KMS-11 (cell line): Measurements from ENCODE around the gene PROB1.
A peak's percentile ranks its signal among the peaks of the same experiment; 100 is the strongest.

Experiments used
- H2AFZ ChIP-seq: fragments of 200-600 bp; sonication (generic); 2 replicates; pipeline ENCODE4 v1.6.1; 2016; ENCODE audit warnings: antibody characterized with exemption, mixed run types, low read depth
- H3K27ac ChIP-seq: fragments of 200-600 bp; sonication (generic); 2 replicates; pipeline ENCODE4 v1.6.1; 2016; ENCODE audit warnings: mild to moderate bottlenecking, mixed run types
- H3K27me3 ChIP-seq: fragments of 200-600 bp; sonication (generic); 2 replicates; pipeline ENCODE4 v1.6.1; 2017; ENCODE audit warnings: mild to moderate bottlenecking, low read depth, mixed run types, moderate library complexity; ENCODE audit not compliant: insufficient read depth
- H3K36me3 ChIP-seq: fragments of 200-600 bp; sonication (generic); 2 replicates; pipeline ENCODE4 v1.6.1; 2017; ENCODE audit warnings: mild to moderate bottlenecking, mixed run types; ENCODE audit not compliant: insufficient read depth
- H3K4me1 ChIP-seq: fragments of 200-600 bp; sonication (generic); 2 replicates; pipeline ENCODE4 v1.6.1; 2016; ENCODE audit warnings: mild to moderate bottlenecking, low read depth, mixed run types; ENCODE audit not compliant: poor library complexity, severe bottlenecking
- H3K4me2 ChIP-seq: fragments of 200-600 bp; sonication (generic); 2 replicates; pipeline ENCODE4 v1.7.0; 2016; ENCODE audit warnings: mild to moderate bottlenecking, mixed run types
- H3K4me3 ChIP-seq: fragments of 200-600 bp; sonication (generic); IDR thresholded peaks from 2 replicates; pipeline ENCODE4 v1.6.1; 2017; ENCODE audit warnings: low read depth, low read length, mixed read lengths; ENCODE audit not compliant: insufficient read depth
- H3K79me2 ChIP-seq: fragments of 200-600 bp; sonication (generic); 2 replicates; pipeline ENCODE4 v1.6.1; 2016; ENCODE audit warnings: low read depth, mixed run types; ENCODE audit not compliant: insufficient read depth
- H3K9ac ChIP-seq: fragments of 200-600 bp; sonication (generic); 2 replicates; pipeline ENCODE4 v1.6.1; 2016; ENCODE audit warnings: mild to moderate bottlenecking, mixed run types
- H4K20me1 ChIP-seq: fragments of 200-600 bp; sonication (generic); 2 replicates; pipeline ENCODE4 v1.6.1; 2016; ENCODE audit warnings: mild to moderate bottlenecking, mixed run types; ENCODE audit not compliant: insufficient read depth
- TF ChIP-seq, protein P1 (sequence below): fragments of 200-600 bp; sonication (generic); conservative IDR thresholded peaks from 2 replicates; pipeline ENCODE4 v1.6.1; 2017; ENCODE audit warnings: low read depth, mild to moderate bottlenecking, antibody characterized with exemption, low read length, moderate library complexity, mixed read lengths

The PROB1 gene

DNA sequence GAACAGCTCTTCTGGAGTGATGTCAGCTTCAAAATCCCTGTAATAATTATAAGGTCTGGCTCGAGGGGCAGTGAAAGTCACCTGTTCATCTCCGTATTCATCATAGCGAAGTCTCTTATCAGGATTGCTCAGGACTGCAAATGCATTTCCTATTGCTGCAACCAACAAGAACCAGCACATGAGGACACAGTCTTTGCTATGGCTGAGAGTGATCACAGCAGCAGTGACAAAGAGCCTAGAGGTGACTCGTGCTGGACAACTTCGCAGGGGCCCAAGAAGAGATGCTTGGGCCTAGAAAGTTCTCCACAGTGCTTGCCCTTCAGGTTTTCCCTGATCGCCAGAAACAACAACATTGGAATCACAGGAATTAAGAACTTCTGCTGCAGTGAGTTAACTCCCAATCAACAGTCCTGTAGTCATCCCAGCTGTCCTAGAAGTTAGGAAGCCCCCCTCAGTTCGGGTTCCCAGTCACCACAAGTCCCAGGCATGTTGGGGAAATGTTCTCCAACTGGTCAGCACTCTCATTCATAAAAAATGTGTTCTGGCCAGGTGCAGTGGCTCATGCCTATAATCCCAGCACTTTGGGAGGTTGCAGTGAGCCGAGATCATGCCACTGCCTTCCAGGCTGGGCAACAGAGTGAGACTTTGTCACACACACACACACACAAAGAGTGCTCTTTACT lies 31.4 kb upstream of the PROB1 start:
- TF ChIP-seq, protein P1, sequence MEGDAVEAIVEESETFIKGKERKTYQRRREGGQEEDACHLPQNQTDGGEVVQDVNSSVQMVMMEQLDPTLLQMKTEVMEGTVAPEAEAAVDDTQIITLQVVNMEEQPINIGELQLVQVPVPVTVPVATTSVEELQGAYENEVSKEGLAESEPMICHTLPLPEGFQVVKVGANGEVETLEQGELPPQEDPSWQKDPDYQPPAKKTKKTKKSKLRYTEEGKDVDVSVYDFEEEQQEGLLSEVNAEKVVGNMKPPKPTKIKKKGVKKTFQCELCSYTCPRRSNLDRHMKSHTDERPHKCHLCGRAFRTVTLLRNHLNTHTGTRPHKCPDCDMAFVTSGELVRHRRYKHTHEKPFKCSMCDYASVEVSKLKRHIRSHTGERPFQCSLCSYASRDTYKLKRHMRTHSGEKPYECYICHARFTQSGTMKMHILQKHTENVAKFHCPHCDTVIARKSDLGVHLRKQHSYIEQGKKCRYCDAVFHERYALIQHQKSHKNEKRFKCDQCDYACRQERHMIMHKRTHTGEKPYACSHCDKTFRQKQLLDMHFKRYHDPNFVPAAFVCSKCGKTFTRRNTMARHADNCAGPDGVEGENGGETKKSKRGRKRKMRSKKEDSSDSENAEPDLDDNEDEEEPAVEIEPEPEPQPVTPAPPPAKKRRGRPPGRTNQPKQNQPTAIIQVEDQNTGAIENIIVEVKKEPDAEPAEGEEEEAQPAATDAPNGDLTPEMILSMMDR = no peak
- H3K27ac ChIP-seq = no peak overlapping the region

DNA sequence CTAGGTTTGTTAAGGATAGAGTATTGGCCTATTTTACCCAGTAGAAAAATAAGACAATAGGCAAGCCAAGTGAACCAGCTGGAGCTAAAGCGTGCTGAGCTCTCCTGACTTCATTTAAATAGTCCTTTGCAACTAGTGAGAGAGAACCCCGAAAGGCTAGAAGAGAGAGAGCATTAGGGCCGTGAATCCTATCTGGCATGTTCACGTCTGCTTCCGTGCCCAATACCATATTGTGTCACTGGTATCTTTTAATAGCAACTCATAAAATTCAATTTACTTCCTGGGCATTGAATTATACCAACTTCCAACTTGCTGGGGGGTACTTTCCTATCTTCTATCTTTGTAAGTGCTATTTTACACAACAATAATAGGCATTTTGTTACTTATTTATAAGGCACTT lies 30.6 kb upstream of the PROB1 start:
- H3K27me3 ChIP-seq = no peaks in the 10 kb centered on the region
- no peak overlapping the region for H3K4me2 ChIP-seq
- H4K20me1 ChIP-seq = no peaks in the 10 kb centered on the region
- no peaks in the 10 kb centered on the region for H3K36me3 ChIP-seq
- no peak overlapping the region for H3K4me3 ChIP-seq
- no peak overlapping the region for H3K9ac ChIP-seq
- no peak overlapping the region for H2AFZ ChIP-seq
- TF ChIP-seq, protein P1 = no peak
- H3K79me2 ChIP-seq = no peaks in the 10 kb centered on the region
- H3K27ac ChIP-seq = no peak overlapping the region
- H3K4me1 ChIP-seq = peaks cover 15% of the 10 kb centered on the region

More for the DNA sequence above, 31.4 kb upstream of the PROB1 start:
- H3K36me3 ChIP-seq = no peaks in the 10 kb centered on the region
- no peaks in the 10 kb centered on the region for H3K27me3 ChIP-seq
- no peak overlapping the region for H2AFZ ChIP-seq
- no peak overlapping the region for H3K4me3 ChIP-seq
- H3K79me2 ChIP-seq = no peaks in the 10 kb centered on the region
- H3K4me1 ChIP-seq = peaks cover 15% of the 10 kb centered on the region
- no peak overlapping the region for H3K4me2 ChIP-seq
- H3K9ac ChIP-seq = no peak overlapping the region
- H4K20me1 ChIP-seq = no peaks in the 10 kb centered on the region

DNA sequence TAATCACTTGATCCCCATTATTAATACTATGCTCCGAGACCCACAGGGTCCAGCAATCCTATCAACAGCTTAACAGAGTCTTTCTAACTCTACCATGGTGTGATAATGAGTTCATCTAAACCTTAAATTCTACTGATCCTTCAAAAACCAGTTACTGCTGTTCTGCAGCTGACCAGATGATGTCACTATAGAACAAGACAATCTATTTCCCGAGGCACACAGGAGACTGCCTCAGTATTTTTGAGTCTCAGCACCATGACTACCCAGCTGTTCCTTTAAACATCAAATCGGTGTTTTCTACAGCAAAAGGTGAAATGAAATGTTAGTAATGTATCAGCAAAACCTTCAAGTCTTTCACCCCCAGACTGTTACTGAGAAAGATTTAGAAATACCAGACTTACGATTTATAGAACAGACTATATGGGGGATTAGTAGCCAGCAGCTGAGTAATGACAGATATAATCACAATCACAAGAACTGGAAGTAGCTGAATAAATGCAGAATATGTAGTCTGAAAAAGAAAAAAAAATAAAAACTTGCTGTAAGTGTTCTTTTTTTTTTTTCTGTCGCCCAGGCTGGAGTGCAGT lies 27.5 kb upstream of the PROB1 start:
- Histone ChIP-seq H3K36me3 (no peaks in the 10 kb centered on the region), H3K4me2 (peak overlapping the region; percentile 24), H3K9ac (no peak overlapping the region), H3K27ac (no peak overlapping the region), H2AFZ (no peak overlapping the region), H3K27me3 (no peaks in the 10 kb centered on the region), H3K79me2 (no peaks in the 10 kb centered on the region), H3K4me1 (peaks cover 39% of the 10 kb centered on the region), H3K4me3 (no peak overlapping the region), H4K20me1 (no peaks in the 10 kb centered on the region)
- TF ChIP-seq, protein P1 = peak; percentile 81

DNA sequence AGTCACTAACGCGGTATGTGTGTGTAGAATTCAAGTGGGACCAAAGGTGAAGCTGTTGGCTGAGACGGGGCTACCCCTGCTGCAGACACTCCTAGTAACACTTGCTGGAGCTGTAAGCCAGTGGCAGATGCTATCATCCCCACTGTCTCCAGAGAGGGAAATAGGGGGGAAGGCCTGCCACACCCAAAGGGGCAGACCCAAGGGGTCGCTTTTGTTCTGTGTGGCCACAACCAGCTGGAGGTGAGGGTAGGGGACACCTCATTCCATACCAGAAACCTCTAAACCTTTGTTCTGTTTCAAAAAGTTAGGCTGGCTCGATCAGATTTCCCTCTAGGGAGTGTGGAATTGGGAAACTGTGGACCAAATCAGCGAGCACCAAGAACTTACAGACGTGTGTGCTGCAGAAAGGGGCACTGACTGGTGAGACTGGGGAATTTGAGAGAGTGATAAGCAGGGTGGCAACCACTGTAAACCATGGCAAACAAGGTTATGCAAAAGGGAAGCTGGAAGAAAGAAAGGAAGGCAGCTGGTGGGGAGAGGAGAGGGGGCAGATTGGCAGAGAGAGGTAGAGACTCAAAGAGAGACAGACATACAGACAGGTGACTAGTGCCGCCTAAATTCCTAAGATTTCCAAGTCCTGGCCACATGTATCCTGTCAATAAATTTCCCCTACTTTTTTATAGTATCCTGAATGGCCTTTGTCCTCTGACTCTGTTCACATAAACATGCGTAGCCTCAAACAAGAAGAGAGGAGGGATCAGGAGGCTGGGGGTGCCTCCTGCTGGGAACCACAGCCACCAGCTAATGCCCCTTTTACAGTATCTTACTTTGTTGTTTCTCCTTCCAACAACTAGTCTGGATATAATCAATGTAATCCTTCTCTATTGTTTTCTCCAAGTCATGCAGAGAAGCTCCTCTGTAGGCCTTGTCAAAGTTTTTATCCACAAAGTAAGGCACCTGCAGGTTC lies 24.6 kb upstream of the PROB1 start:
- Histone ChIP-seq H2AFZ (no peak overlapping the region), H3K4me3 (no peak overlapping the region), H4K20me1 (no peaks in the 10 kb centered on the region), H3K27me3 (no peaks in the 10 kb centered on the region), H3K79me2 (no peaks in the 10 kb centered on the region), H3K9ac (no peak overlapping the region), H3K27ac (no peak overlapping the region), H3K4me1 (peaks cover 68% of the 10 kb centered on the region), H3K36me3 (no peaks in the 10 kb centered on the region), H3K4me2 (no peak overlapping the region)
- TF ChIP-seq, protein P1 = no peak
